A549 treated with RU486 at 1 μM for 4 hours (cell line): Measurements from ENCODE around the gene NAA15. TPM values are rescaled to one million over a fixed set of nuclear protein-coding genes. Genes with fewer than 3 reads are reported as not detected.

ENCODE experiments used
- total RNA-seq: library from RNA; stranded (reverse); fragments of 200-300 nt; extraction: Qiagen RNA extraction; gene quantifications from 5 replicates; pipeline ENCODE4 v1.2.3, GENCODE V29; 2022; ENCODE audit warnings: low read depth

NAA15 gene
- 18.1 to 37.3 TPM (median 26.9 TPM) in 5 replicates for total RNA-seq

DNA sequence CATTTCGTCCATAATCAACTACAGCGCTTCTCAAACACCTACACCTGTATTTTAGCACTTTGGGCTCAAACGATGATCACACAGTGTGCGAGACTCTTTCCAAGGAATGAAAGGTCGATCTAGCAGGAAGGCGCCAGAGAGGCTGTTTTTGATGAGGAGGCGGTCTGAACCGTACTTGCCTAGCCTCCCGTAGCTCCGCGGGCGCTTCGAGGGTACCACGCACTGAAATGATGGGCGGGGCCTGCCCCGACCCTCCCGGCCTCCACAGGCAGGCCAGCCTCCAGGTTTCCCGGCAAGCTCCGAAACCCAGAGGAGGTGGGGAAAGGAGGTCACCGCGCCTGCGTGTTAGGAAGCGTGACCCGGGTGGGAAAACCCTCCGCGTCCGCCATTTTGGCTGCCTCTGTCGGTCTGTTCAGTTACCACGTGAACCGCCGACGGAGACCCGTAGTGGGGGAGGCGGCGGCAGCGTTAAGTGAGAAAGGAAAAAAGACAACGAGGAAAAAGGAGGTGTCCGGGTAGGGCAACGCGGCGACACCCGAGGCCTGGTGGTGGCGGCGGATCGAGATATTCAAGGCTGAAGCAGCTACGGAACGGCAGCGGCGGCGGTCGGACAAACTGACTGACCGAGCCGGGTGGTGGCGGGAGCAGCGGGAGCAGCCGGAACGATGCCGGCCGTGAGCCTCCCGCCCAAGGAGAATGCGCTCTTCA, at the start of gene NAA15:
TSS of gene NAA15 (plus strand) at position 393 of the 708 bp plus-strand sequence. CDS start at position 666, 273 bp downstream.

DNA sequence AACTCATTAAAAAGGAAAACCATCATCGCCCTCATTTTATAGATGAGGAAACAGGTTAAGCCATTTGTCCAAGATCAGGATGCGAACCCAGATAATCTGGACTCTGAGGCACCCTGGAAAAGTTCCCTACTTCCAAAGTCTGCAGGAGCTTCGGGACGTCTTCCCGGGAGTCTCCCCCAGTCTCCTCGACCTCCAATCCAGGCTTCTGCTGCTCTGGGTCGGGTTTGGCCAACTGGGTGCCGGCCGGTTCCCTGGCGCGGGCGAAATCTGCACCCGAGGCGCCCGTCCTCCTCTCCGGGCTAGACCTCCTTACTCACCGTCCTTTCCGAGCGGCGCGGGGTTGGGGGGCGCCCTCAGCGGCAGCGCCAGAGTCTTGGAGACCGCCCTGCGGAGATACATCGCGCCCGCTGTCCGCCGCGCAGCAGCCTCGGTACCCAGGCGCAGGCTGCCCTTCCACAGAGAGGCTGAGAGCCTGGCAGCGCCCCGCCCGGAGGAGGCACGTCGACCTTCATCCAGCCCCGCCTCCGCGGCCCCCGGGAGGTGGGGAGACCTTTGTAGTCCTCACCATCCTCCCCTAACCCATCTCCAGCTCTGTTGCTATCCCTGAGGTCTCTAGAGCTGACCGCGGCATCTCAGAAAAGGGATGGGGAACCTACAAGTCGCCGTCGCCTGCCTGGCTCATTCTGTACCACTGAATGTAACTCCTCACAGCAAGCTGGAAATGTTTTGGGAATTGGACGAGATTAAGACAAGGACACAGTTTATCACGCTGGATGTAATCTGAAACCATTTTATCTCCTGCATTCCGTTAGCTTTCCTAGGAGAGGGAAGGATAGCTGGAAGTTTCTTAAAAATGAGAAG, 21.3 kb upstream of the NAA15 start, which contains the start of gene MGARP:
TSS of gene MGARP (minus strand) at position 466 of the 861 bp plus-strand sequence. CDS start at position 399, 67 bp downstream.

DNA sequence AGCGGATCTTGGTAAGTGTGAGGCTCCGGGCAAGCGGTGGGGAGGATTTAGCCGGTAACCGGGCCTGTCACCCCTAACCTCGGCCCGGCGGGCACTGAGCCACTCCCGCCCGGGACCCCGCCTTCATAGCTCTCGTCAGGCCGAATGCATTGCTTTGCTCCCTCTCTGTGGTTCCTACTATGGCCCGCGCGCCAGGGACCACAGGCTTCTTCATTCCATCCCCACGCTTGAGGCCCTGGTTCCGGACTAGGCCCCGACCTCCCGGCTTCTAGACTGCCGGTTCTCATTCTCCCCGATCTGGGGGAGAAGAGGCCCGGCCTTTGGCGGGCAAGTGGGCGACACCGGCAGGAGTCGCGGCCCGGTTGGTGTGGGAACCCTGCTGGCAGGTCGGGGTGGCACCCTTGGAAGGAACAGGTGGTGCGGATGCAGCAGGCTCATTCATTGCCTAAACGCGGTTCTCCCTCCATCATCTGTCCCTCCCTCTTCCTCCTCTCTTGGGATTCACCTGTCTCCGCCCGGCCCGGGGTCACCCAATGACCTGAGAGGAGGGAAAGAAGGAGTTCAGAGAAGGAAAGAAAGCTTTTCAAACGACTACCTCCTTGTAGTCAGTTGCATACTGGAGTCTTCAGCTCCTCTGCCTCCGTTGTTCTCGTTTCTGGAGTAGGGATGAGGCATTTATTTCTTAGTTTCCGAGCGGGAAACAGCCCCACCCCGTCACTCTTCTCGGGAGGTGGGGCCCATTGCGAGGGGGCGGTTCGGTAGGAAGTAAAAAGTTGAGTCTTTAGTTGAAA, 711 bp downstream of the NAA15 start, which contains the start of gene NDUFC1:
TSS of gene NDUFC1 (minus strand) at position 657 of the 791 bp plus-strand sequence. CDS start 6,679 bp downstream, outside the sequence.

DNA sequence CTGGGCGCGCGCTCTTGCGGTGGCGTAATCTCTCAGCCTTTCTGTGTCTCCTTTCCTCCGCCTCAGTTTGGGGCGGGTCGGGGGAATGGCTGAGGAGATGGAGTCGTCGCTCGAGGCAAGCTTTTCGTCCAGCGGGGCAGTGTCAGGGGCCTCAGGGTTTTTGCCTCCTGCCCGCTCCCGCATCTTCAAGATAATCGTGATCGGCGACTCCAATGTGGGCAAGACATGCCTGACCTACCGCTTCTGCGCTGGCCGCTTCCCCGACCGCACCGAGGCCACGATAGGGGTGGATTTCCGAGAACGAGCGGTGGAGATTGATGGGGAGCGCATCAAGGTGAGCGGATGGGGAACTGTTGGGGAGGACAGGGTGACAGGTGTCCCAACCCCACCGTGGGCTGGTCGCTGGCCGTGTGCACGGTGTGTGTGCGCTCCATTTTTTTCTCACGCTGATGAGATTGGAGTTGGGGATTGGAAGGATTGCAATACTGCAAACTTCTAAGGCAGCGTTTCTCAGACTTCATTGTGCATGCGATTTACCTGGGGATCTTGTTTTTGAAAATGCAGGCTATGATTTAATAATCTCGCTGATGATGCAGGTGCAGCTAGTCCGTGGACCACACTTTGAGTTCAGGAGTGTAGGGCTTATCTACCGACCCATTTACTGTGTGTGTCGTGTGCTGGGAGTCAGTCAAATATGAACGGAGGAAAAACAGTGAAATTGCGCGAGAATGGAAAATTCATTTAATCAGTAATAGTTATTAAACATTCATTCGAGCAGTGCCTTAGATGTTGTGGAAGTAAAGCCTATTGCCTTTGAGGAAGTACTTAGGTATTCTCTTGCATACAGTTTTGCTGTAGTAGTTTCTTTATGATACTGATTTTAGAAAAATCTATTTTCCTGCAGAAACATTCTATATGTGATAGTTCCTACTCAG, 153.1 kb downstream of the NAA15 start, which contains the start of gene RAB33B:
TSS of gene RAB33B (plus strand) at position 11 of the 935 bp plus-strand sequence. CDS start at position 86, 75 bp downstream.

Other genes starting within 250 kb of the NAA15 start
- 13.0 to 17.8 TPM (median 13.5 TPM) in 5 replicates for gene ELF2, start 124.3 kb upstream of the NAA15 start, total RNA-seq
- gene MGARP, start 21.3 kb upstream of the NAA15 start, total RNA-seq = 0.30 to 1.1 TPM (median 0.90 TPM) in 5 replicates
- gene NDUFC1, start 972 bp downstream of the NAA15 start, total RNA-seq = 65.0 to 86.0 TPM (median 76.1 TPM) in 5 replicates
- 1.4 to 2.7 TPM (median 2.6 TPM) in 5 replicates for gene RAB33B, start 152.6 kb downstream of the NAA15 start, total RNA-seq